Panc1 (cell line): ENCODE measurements around the gene IL1R2. TPM values are rescaled to one million over a fixed set of nuclear protein-coding genes. Genes with fewer than 3 reads are reported as not detected.
"Not testable (repeated sequence)": the region's sequence is repeated elsewhere in the genome, so short reads cannot be mapped to it uniquely, and the experiment has no call there.

Experiments
- ATAC-seq: fragments of 200-7000 bp; cut with Tn5 transposase; 2 replicates; pipeline ENCODE4 v1.9.1; 2020; ENCODE audit warnings: mild to moderate bottlenecking, moderate library complexity
- BruUV-seq: library from RNA; stranded (reverse); fragments of 400-500 nt; replicated peaks from 2 replicates; lab custom pipeline; 2021; lab: Mats Ljungman, UMichigan
- CTCF ChIA-PET: fragments of 300-600 bp; sonication (Branson Sonifier 250); formaldehyde crosslinking; loops from one replicate; lab custom pipeline; 2022; ENCODE audit warnings: antibody characterized with exemption; lab: Charles Lee
- POLR2A ChIA-PET: fragments of 300-600 bp; sonication (Branson Sonifier 250); formaldehyde crosslinking; loops from one replicate; lab custom pipeline; 2022; ENCODE audit warnings: antibody characterized with exemption; lab: Charles Lee
- DNase-seq: peaks from one replicate; pipeline ENCODE4 v3.0.0-alpha.2; 2010; ENCODE audit warnings: low read depth, low spot score
- H3K27ac ChIP-seq: 2 replicates; pipeline ENCODE4 v1.5.1; 2011; ENCODE audit warnings: mild to moderate bottlenecking, low read length, inconsistent platforms
- H3K27me3 ChIP-seq: fragments of 200-500 bp; sonication (Bioruptor generic); 2 replicates; pipeline ENCODE4 v1.6.0; 2014; ENCODE audit warnings: low read length, inconsistent platforms; ENCODE audit not compliant: control insufficient read depth, insufficient read depth
- H3K36me3 ChIP-seq: fragments of 200-500 bp; sonication (Bioruptor generic); 2 replicates; pipeline ENCODE4 v1.5.1; 2014; ENCODE audit warnings: inconsistent platforms, mild to moderate bottlenecking, low read length, moderate library complexity; ENCODE audit not compliant: control insufficient read depth, insufficient read depth
- H3K4me1 ChIP-seq: 2 replicates; pipeline ENCODE4 v1.5.1; 2011; ENCODE audit warnings: inconsistent platforms, mild to moderate bottlenecking, low read length, moderate library complexity; ENCODE audit not compliant: control insufficient read depth, insufficient read depth
- H3K4me3 ChIP-seq, 2 experiments: 2 replicates each; pipeline ENCODE4 v1.5.1; 2011 to 2012; ENCODE audit warnings: low read depth in 2 of 2, low read length in 2 of 2, mild to moderate bottlenecking in 2 of 2, inconsistent platforms in 1 of 2, moderate library complexity in 1 of 2
- H3K9me3 ChIP-seq: fragments of 200-500 bp; sonication (Bioruptor generic); 2 replicates; pipeline ENCODE4 v1.5.1; 2014; ENCODE audit warnings: low read depth, mild to moderate bottlenecking, inconsistent platforms, low read length, moderate library complexity; ENCODE audit not compliant: control insufficient read depth, insufficient read depth
- CTCF ChIP-seq: fragments of 450-650 bp; IDR thresholded peaks from 2 replicates; pipeline ENCODE4 v1.5.1; 2017; ENCODE audit warnings: mild to moderate bottlenecking
- POLR2AphosphoS5 ChIP-seq: IDR thresholded peaks from 2 replicates; pipeline ENCODE4 v1.6.1; 2012; ENCODE audit warnings: mild to moderate bottlenecking, low read depth, low read length, moderate library complexity
- REST ChIP-seq, 2 experiments: IDR thresholded peaks; 2 replicates each; pipeline ENCODE4 v1.6.1; 2011 to 2012; ENCODE audit warnings: low read depth in 2 of 2, control low read depth in 1 of 2, low read length in 1 of 2, mild to moderate bottlenecking in 1 of 2, moderate library complexity in 1 of 2; ENCODE audit not compliant: insufficient read depth in 1 of 2
- SIN3A ChIP-seq: IDR thresholded peaks from 2 replicates; pipeline ENCODE4 v1.6.1; 2012; ENCODE audit warnings: low read depth, mild to moderate bottlenecking, low read length, moderate library complexity, borderline replicate concordance; ENCODE audit not compliant: insufficient read depth
- TCF7L2 ChIP-seq: IDR thresholded peaks from 2 replicates; pipeline ENCODE4 v1.6.1; 2011; ENCODE audit warnings: mild to moderate bottlenecking, low read depth, low read length, inconsistent platforms
- in situ Hi-C: cut with HindIII; loops from 2 replicates; pipeline ENCODE4 v1.10.0; 2016; ENCODE audit warnings: low sequenced_read_pairs, low pct_unique_long_range_greater_than_20kb
- intact Hi-C: fragments of 100-400 bp; cut with micrococcal nuclease; formaldehyde crosslinking; loops from one replicate; pipeline ENCODE4 v1.10.0; 2022; ENCODE audit not compliant: unreplicated experiment
- total RNA-seq: library from RNA; stranded (reverse); gene quantifications from one replicate; pipeline ENCODE4 v1.2.1, GENCODE V29; 2021; ENCODE audit not compliant: unreplicated experiment

IL1R2 gene
- total RNA-seq, 1 experiment from 2014 or later: 0.15 TPM

DNA sequence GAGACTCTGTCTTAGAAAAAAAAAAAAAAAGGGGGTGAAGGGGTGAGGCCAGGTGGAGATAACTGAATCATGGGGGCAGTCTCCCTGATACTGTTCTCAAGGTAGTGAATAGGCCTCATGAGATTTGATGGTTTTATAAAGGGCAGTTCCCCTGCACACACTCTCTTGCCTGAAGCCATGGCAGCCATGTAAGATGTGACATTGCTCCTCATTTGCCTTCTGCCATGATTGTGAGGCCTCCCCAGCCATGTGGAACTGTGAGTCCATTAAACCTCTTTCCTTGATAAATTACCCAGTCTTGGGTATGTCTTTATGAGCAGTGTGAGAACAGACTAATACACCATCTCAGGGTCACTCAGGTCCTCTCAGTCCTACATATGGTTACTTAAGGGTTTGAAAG is 76.4 kb downstream of the IL1R2 start:
- intact Hi-C loops, H3K27me3 ChIP-seq, H3K36me3 ChIP-seq, H3K27ac ChIP-seq, CTCF ChIA-PET, in situ Hi-C loops, ATAC-seq, H3K9me3 ChIP-seq, H3K4me1 ChIP-seq, DNase-seq, BruUV-seq, H3K4me3 ChIP-seq: not testable (repeated sequence)
- POLR2A ChIA-PET: interaction anchor here (0.6 kb wide), 1 partner anchor 371 kb away, joined by 6 read pairs; no protein-coding TSS in a partner anchor

GRCh38 chr2:102069311-102069974 is 77.7 kb downstream of the IL1R2 start:
- no peak overlapping the region for H3K27ac ChIP-seq

More at GRCh38 chr2:102069311-102069974, 77.7 kb downstream of the IL1R2 start:
- in situ Hi-C loops (no loop called here), intact Hi-C loops (no loop called here)
- no peak for TF ChIP-seq POLR2AphosphoS5
- no peak for TF ChIP-seq REST (IDR thresholded peaks at IDR 0.05; ENCODE audit: insufficient read depth in 1 of 2, low read depth in 2 of 2, low read length in 1 of 2)
- no peak for TF ChIP-seq SIN3A
- no peak for TF ChIP-seq TCF7L2
- no peak for TF ChIP-seq CTCF
- no peaks in the 10 kb centered on the region for H3K27me3 ChIP-seq
- POLR2A ChIA-PET: no interaction called here
- ATAC-seq: no peak
- H3K4me3 ChIP-seq: no peak overlapping the region
- no peak for DNase-seq
- no peaks in the 10 kb centered on the region; the same call in 1 of the 2 replicates for H3K4me1 ChIP-seq
- H3K36me3 ChIP-seq: no peaks in the 10 kb centered on the region
- no TSS peak for BruUV-seq
- H3K9me3 ChIP-seq: no peaks in the 10 kb centered on the region
- CTCF ChIA-PET: no interaction called here
